GM12864 (cell line): Measurements from ENCODE around the gene XCL2.

Source experiments
- DNase-seq: peaks from one replicate; pipeline ENCODE4 v3.0.0-alpha.2; 2011; ENCODE audit warnings: low read depth
- H3K4me3 ChIP-seq: 2 replicates; pipeline ENCODE4 v1.5.1; 2011; ENCODE audit warnings: mild to moderate bottlenecking, low read depth, low read length, control low read depth
- CTCF ChIP-seq: IDR thresholded peaks from 2 replicates; pipeline ENCODE4 v1.5.1; 2011; ENCODE audit warnings: low read depth, mild to moderate bottlenecking, moderate library complexity, low read length, control low read depth, inconsistent platforms; ENCODE audit errors: missing control alignments

Gene XCL2

GRCh38 chr1:168512864-168513595 lies 30.8 kb downstream of the XCL2 start:
- no peak overlapping the region for H3K4me3 ChIP-seq
- DNase-seq = no peak
- no peak for TF ChIP-seq CTCF

- peak; percentile 52 for DNase-seq
- no peak for TF ChIP-seq CTCF
- H3K4me3 ChIP-seq = no peak overlapping the region
Observed at GRCh38 chr1:168509875-168510791, 33.7 kb downstream of the XCL2 start.

- DNase-seq = no peak
- no peak for TF ChIP-seq CTCF
- no peak overlapping the region for H3K4me3 ChIP-seq
Observed at GRCh38 chr1:168509210-168509609, 34.6 kb downstream of the XCL2 start.

- no peak overlapping the region for H3K4me3 ChIP-seq
- TF ChIP-seq CTCF = no peak
- no peak for DNase-seq
Observed at GRCh38 chr1:168507828-168508227, 36.0 kb downstream of the XCL2 start.

GRCh38 chr1:168507231-168507630 lies 36.6 kb downstream of the XCL2 start:
- H3K4me3 ChIP-seq = no peak overlapping the region
- TF ChIP-seq CTCF = no peak
- no peak for DNase-seq

- H3K4me3 ChIP-seq = no peak overlapping the region
- no peak for TF ChIP-seq CTCF
- DNase-seq = no peak
Observed at GRCh38 chr1:168506204-168506819, 37.5 kb downstream of the XCL2 start.
